Stromal cell of bone marrow (primary cell): ENCODE results near the gene PPP1R27.
A peak's percentile ranks its signal among the peaks of the same experiment; 100 is the strongest.
"Not testable (repeated sequence)": the region's sequence is repeated elsewhere in the genome, so short reads cannot be mapped to it uniquely, and the experiment has no call there.

Experiments
- DNase-seq: peaks from one replicate; pipeline ENCODE4 v3.0.0-alpha.2; 2012; ENCODE audit warnings: low read depth

Gene PPP1R27

DNA sequence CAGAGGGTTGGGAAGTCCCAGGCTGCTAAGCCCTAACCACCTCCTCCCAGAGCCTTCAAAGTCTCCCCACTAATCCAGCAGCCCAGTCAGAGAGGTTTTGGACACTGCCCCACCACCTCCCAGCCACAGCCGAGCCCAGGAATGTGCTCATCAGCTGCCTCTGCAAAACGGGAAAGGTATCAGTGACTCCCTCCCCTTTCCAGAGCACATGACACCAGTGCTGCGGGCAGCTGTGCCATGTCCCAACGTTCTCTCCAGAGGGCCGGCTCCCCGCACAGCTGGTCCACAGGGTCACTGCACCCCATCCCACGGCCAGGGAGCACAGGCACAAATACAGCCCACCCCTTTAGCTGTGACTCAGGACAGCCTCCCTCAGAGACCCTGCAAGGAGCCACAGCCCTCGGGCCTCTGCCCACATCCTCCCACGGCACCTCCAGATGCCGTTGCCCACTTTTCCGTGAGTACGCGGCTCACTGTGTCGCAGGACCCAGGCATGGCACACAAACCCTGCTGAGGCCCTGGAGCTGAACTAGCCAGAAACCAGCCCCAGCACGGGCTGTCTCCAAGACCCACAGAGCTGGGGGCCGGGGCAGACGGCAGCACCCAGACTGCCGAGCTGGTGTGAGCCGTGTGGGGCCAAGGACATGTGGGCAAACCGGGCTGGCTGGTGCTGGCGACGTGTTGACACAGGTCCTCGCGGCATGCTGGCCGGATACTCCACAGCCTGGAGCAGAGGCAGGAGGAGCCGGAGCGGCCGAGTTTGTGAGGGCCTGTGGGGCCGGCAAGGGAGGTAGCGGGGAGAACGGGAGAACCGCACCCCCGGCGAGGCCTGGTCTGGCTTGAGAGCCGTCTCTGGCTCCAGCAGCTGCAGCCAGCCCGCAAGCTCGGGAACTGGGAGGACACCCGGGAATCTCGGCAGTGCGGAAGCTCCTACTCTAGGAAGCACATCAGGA, 6.3 kb upstream of the PPP1R27 start:
- no peak for DNase-seq

DNA sequence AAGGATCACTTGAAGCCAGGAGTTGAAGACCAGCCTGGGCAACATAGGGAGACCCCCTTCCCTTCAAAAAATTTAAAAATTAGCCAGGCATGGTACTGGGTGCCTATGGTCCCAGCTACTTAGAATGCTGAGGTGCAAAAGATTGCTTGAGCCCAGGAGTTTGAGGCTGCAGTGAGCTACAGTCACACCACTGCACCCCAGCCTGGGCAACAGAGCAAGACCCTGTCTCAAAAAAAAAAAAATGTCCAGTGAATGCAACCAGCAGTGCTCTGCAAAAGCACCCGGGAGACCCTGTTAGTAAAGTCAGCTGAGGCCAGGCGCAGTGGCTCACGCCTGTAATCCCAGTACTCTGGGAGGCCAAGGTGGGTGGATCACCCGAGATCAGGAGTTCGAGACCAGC, 5.2 kb upstream of the PPP1R27 start:
- not testable (repeated sequence) for DNase-seq

DNA sequence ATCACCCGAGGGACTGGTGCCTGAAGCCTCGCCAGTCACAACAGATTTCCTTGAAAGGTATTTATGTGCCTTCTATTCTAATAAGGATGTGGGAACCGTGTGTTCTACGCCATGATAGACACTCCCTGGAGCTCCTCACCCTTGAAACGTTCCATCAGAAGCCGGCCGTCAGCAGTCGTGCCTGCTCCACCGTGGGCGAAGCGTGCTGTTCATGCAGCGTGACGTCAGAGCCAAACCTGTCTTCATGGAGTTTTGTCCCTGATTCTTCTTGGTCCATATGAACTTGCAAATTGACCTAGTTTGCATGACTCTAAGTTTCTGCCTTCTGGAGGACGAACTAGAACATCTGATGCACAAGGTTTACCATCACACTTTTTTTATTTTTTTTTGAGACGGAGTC, 4.5 kb upstream of the PPP1R27 start:
- DNase-seq, result no peak

DNA sequence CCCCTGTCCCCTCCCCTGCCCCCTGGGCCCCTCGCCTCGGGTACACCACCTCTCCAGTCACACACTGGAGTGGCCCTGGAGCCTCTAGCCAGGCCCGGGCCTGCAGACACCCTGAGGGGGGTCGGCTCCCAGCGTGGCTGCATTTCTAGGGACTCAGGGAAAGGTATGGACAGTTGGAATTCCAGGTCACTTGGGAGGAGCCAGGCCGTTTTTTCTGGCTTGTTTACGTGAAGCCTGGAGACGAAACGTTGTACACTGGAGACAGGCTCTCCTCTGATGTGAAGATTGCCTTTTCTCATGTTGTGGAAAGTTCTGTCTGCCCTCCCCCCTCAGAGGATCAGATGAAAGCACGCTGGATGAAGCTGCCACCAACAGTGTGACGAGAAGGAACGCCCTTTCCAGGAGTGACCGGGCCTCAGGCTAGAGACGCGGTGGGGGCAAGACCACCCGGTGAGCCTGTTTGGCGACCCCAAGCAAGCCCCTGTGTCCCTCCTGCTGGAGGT, 4.0 kb upstream of the PPP1R27 start:
- no peak for DNase-seq

DNA sequence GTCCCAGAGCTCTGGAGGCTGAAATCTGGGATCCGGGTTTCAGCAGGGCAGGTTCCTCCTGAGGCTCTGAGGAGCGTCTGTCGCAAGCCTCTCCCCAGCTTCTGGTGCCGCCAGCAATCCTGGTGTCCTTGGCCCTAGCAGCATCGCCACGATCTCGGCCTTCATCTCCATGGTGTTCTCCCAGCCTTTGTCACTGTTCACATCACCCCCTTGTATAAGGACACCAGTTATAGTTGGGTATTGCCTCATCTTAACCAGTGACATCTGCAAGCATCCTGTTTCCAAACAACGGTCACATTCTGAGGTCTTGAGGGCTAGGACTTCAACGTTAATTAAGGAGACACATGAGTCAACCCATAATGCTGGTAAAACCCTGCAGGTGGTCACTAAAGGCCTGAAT, 2.8 kb upstream of the PPP1R27 start:
- DNase-seq, result no peak

DNA sequence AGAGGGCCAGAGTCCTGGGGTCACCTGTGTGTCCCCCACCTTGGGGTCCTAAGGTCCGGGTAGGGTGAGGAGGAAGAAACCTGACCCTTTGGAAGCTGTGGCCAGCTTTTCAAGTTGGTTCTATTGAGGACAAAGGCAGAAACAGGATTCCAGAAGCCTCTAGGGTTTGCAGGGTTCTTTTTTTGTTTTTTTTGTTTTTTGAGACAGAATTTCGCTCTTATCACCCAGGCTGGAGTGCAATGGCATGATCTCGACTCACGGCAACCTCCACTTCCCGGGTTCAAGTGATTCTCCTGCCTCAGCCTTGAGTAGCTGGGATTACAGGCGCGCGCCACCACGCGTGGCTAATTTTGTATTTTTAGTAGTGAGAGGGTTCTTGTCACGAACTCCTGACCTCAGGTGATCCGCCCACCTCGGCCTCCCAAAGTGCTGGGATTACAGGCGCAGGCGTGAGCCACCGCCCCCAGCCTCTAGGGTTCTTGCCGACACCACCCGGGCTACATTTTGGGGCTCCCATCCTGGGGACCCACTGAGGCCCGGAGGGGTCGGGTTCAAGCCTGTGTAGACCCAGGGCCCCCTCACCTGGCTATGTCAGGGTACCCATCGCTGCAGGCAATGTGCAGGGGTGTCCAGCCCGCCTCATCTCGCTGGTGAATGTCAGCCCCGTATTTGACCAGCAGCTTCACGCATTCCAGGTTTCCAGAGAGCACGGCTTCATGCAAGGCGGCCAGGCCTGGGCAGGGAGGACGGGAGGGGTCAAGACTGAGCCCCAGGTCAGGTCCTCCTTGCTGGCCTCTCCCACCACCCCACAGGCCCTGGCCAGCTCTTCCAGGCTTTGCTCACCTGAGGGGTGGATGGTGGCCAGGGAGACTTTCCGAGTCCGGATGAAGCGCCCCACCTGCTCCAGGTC, 674 bp downstream of the PPP1R27 start:
- DNase-seq, result no peak

DNA sequence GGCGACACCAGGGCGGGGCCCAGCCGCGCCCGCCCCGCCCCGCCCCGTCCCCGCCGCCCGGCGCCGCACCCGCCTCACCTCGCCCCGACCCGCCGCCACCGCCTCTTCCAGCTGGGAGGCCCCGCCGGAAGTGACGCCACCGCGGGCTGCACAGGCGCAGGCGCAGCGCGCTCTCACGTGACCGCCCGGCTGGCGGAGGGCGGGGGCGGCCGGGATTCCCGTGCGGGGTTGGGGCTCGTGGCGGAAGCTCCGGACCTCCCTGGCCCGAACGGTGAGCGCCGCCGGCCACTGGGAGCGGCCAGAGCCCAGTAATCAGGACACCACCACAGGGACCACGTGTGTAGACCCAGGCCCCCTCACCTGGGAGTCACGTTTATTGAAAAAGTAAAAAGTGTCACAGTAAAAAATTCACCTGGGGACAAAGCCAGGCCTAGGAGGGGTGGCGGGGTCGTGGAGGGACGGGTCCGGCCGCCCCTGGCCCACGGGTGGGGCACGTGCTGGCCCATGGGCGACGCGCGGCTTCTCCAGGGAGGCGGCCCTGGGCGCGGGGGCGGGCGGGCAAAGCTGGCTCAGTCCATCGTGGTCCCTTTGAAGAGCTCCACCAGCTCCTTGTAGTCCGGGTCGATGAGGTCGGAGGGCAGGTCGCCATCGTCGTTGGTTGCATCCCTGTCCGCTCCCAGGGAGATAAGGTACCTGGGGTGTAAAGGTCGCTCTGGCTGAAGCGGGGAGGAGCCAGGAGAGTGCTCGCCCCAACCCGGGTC, 1.5 kb downstream of the PPP1R27 start, which contains the start of gene MCRIP1:
TSS of gene MCRIP1 (minus strand) at position 132 of the 761 bp plus-strand sequence. CDS start 8,785 bp downstream, outside the sequence.
- DNase-seq, result peak; percentile 80

DNA sequence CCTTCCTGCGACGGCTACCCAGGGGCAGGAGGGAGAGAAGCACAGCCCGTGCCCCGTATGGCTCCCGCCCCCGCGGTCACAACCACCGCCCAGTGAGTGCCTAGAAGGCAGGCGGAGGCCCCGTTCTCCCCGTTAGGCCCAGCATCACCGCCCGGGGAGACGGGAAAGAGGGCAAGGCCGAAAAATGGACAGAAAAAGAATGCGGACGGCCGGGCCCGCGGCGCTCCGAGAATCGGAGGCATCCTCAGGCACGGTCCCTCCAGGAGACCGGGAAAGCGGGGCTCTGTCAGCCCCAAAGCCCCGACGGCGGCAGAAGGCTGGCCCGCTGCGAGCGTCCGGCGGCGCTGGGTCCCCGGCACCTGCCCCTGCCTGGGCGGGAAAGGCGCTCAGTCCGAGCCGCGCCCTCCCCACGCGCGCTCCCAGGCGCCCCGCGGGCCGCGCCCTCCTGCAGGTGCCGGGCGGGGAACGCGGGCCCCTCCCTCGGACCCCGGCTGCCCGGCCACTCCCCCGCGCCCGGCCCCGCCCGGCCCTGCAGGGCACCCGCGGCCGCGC, 2.2 kb downstream of the PPP1R27 start:
- no peak for DNase-seq

DNA sequence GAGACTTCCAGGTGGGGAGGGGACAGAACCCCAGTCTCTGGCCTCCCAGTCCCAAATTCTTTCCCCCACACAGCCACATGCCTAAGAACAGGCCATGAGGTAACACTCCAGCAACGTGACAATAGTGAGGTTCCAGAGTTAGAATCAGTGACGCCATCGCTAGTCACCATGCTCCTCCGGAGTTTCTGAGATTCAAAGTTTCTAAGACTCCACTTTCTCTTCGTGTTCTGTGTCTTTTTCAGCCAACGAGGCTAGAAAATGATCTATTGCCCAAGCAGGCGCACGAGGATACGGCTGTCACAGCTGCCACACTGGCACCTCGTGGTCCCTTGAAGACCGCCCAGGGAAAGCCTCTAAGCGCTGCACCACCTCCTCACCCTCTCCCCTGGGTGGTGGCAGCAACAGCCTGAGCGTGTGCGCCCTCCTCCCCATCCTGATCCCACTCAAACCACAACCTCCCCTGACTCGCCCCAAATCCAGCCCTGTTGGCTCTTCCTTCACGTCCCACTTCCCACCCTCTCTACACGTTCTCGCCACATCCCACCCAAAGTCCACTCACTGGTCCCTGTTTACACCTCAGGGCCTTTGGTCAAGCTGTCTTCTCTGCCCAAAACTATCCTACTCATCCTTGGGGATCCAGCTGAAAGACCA, 2.8 kb downstream of the PPP1R27 start:
- DNase-seq, result peak; percentile 22

DNA sequence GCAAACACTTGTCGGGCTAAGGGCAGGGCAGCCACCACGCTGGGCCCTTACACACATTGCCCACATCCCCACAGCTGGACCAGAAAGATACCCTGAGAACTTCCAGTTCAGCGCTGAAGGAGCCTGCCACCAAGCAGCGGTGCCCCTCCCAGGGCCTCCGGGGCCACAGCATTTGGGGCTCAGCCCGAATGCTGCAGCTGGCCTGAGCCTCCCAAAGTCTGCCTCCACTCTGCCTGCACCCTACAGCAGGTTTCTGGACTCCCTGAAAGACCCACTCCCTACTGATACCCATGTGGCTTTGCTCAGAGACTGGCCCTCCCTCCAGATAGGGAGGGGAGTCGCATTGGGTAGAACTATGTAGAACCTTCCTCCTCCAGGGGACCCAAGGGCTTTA, 3.3 kb downstream of the PPP1R27 start:
- DNase-seq, result no peak

DNA sequence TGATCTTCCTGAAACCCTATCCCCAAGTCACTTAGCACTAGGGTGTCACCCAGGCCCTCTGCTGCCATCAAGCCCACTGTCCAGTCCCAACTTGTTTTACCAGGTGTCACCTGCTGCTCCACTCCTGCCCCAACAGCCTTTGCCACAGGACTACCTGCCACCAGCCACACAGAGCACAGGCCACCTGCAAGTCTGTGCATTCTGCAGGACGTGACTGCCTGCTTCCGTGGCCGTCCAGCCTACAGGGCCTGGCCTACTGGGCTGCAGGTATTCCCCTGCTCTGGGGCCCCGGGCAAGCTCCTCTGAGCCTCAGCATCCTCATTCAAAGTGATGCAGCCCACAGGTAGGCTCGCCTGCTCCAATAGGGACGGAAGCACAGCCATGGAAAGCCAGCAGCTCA, 5.0 kb downstream of the PPP1R27 start:
- DNase-seq, result no peak

DNA sequence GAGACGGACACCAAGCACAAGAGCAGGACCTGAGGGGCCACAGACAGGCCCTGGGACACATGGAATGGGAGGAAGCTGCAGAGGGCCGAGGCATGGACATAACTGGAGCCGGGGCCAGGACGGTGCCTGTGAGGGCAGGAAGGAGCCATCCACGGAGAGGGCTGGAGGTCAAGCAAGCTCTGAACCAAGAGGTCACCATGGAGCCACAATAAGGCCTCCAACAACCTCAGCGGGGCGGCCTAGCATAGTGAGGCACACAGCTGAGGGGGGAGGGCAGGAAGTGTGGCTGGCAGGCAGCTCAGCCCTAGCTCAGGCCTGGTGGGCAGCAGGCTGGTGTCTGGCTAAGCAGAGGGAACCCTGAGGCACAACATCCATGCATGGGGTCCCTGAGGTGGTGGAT, 6.2 kb downstream of the PPP1R27 start:
- no peak for DNase-seq

DNA sequence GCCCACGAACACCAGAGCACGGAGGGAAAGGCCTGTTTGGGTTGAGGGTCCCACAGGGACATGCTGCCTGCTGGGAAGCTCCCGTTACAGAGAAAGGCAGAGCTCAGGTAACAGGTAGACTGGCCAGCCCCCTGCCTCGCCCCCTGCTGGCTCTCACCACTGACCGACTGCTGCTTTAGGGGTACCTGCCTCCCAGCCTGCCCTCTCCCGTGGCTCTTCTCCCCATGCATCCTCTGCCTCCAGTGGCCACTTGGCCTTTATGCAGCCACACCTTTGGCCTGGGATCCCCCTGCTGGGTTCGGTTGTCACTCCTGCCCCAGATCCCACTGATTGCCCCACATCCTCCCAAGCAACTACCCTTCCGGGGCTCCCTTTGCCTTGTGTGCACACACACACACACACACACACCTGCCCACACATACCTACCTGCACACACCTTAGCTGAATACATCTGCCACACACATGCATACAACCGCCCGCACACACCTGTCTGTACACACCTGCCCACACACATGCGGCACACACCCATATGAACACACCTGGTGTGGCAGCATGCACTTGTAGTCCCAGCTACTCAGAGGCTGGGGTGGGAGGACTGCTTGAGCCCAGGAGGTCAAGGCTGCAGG, 8.9 kb downstream of the PPP1R27 start:
- no peak for DNase-seq

DNA sequence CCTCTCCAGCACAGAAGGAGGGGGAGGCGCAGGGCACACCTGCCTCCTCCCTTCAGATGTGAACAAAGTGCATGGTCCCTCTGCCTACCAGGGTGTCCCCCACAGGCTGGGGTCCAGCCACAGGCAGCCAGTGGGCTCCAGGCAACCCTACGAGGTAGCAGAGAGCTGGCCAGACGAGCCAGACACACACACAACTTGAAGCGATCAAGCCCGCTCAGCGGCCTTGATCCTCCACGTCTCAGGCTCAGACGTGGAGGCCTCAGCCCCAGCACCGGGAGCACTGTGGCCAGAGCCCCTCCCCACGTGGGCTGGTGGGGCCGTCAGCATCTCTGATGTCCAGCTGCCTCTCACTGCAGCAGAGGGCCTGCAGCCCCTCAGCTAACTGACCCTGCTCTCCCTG, 10.3 kb downstream of the PPP1R27 start:
- DNase-seq, result no peak

DNA sequence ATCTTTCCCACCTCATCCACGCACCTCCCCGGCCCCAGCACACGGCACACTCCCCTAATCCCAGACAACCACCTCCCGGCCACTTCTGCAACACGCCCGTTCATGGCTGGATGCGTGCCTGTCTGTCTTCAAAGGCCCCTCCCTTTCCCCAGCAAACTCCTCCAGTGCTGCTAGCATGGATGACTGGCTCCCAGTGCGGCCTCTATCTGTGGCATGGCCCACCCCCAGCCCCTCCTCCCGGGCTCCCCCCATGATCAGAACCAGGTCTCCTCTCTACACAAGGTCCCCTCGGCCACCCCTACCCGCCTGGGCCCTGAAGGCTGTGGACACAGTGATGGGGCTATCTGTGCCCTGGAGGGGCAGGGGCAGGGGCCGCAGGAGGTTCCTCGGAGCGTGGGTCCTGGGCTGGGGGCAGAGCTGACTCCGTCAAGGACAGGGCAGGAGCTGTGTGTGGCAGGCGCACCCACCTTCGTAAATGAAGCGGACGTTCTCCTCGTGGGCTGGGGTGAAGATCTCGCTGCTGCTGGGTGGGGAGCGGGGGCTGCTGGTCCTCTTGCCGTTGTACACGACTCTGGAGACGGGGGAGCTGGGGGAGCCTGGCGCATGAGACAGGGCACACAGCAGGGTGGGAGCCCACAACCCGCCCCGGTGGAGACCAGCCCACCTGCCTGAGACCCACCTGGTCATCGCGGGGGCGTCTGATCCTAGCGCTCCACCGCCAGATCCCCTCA, 10.9 kb downstream of the PPP1R27 start:
- no peak for DNase-seq

DNA sequence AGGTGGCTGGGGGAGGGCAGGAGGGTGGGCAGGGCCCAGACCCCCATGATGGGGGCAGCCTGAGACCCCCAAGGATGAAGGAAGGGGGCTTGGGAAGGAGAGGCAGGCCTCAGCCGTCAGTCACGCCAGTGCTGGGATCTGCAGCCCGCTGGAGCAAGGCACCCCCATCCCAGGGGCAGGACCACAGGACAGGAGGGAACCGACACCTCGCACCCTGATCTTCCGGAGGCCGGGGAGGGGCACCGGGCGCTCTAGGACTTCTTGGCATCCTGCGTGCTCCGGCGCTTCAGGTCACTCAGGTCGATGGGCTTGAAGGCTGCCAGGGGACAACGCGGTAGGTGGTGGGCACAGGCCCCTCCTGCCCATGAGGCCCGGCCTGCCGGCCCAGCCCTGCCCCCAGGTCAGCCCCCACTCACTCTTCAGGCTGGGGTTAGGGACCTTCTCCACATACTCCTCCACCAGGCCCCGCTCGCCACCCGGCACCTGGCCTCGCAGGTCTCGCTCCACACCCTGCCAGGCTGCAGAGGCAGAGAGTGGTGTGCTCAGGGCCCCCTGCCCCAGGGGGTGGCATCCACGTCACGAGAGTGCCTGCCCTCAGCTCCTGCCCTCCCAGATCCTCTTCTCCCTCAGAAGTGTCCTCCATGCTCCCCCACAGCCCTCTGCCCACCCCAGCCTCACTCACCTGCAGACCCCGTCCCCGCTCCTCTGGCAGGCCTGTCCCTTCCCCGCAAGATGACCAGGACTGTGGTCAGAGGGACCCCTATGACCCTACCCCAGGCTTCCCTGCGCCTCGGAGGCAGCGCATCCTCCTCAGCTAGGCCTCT, 11.6 kb downstream of the PPP1R27 start:
- no peak for DNase-seq

DNA sequence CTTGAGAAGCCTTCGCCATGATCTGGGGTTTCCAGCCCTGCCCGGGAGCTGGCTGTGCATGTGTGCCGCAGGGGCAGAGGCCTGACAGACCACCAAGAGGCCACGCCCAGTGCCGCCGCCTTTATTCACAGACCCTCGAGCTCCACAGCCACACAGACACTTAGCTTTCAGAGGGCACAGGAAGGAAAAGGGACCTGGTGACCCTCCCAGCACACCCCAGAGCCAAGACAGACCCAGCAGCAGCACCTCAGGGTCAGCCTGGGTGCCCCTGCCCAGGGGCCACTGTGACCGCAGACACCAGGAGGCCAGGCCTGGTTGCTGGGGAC, 12.6 kb downstream of the PPP1R27 start:
- no peak for DNase-seq

DNA sequence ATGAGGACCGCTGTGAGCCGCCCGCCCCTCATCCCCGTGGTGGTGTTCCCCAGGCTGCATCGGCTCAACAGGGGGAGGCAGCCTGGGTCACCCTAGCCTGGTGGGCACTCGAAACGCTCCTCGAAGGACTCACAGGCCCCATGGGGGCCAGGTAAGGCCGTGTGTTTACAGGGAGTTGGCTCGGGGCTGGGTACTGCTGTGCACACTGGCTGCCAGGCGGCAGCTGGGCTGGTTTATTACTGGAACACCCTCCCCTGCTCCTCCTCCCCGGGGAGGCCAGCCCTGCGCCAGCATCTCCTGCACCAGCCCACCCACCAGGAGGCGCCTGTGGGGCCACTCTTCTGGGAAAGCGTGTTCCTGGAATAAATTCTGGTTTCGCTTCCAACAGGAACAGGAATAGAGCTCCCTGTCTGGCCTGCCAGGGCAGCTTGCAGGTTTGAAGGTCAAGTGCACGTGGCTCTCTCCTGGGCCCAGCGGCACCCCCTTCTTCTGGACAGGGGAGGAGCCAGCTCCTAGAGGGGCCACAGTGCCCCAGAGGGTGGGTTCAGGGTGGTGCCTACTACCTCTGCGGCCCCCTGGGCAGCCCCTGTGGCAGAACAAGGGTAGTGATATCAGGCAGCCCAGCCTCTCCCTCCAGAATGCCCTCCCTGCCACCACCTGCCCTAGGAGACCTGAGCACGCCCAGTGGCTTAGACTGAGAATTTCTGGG, 13.1 kb downstream of the PPP1R27 start:
- no peak for DNase-seq
